OCI-LY3 (cell line): ENCODE data around the gene BAZ1A.

ENCODE experiments used
- H2AFZ ChIP-seq: fragments of 200-600, 300-600 bp; shearing (Covaris generic); 2 replicates; pipeline ENCODE4 v1.6.0; 2014; ENCODE audit warnings: antibody characterized with exemption, low read depth, low read length
- H3K27ac ChIP-seq: fragments of 200-600, 300-600 bp; sonication (generic); 2 replicates; pipeline ENCODE4 v1.5.1; 2014; ENCODE audit warnings: mild to moderate bottlenecking, low read length, moderate library complexity, mixed read lengths
- H3K27me3 ChIP-seq: fragments of 200-600, 300-600 bp; sonication (generic); 2 replicates; pipeline ENCODE4 v1.6.1; 2014; ENCODE audit warnings: low read depth, low read length, mixed read lengths
- H3K36me3 ChIP-seq: fragments of 200-600, 300-600 bp; sonication (generic); replicated peaks from 2 replicates; pipeline ENCODE3; 2014; ENCODE audit warnings: low read depth, low read length, mixed read lengths
- H3K4me1 ChIP-seq: fragments of 300-600, 200-600 bp; sonication (generic); 2 replicates; pipeline ENCODE4 v1.6.1; 2014; ENCODE audit warnings: low read length, mixed read lengths
- H3K4me2 ChIP-seq: fragments of 200-600, 300-600 bp; sonication (generic); 2 replicates; pipeline ENCODE4 v1.6.1; 2014; ENCODE audit warnings: low read length, mixed read lengths
- H3K4me3 ChIP-seq: fragments of 300-600, 200-600 bp; sonication (generic); 2 replicates; pipeline ENCODE4 v1.5.1; 2014; ENCODE audit warnings: antibody characterized with exemption, mild to moderate bottlenecking, low read length, moderate library complexity
- H3K79me2 ChIP-seq: fragments of 300-600, 200-600 bp; shearing (Covaris generic); 2 replicates; pipeline ENCODE4 v1.6.1; 2014; ENCODE audit warnings: mild to moderate bottlenecking, low read length, mixed read lengths
- H3K9ac ChIP-seq: fragments of 300-600, 200-600 bp; shearing (Covaris generic); 2 replicates; pipeline ENCODE4 v1.6.0; 2014; ENCODE audit warnings: mild to moderate bottlenecking, low read length, moderate library complexity
- H3K9me3 ChIP-seq: fragments of 200-600, 300-600 bp; shearing (Covaris generic); 2 replicates; pipeline ENCODE4 v1.6.1; 2014; ENCODE audit warnings: low read length, mixed read lengths; ENCODE audit not compliant: insufficient read depth
- H4K20me1 ChIP-seq: fragments of 200-600, 300-600 bp; sonication (generic); 2 replicates; pipeline ENCODE4 v1.6.1; 2016; ENCODE audit warnings: low read length, mixed read lengths; ENCODE audit not compliant: insufficient read depth
- CTCF ChIP-seq: fragments of 200-600, 300-600 bp; sonication (generic); IDR thresholded peaks from 2 replicates; pipeline ENCODE4 v1.5.1; 2014; ENCODE audit warnings: antibody characterized with exemption, low read length, low read depth
- EZH2phosphoT487 ChIP-seq: fragments of 200-600 bp; shearing (Covaris generic); IDR thresholded peaks from 2 replicates; pipeline ENCODE4 v1.6.1; 2018; ENCODE audit warnings: antibody characterized with exemption, mixed run types, low read depth

The BAZ1A gene

GRCh38 chr14:34755215-34755614 lies 119.9 kb downstream of the BAZ1A start:
- peaks cover 22% of the 10 kb centered on the region for H3K36me3 ChIP-seq
- no peak overlapping the region for H3K4me2 ChIP-seq
- TF ChIP-seq EZH2phosphoT487 = no peak
- TF ChIP-seq CTCF = no peak
- H3K4me3 ChIP-seq = no peak overlapping the region
- H4K20me1 ChIP-seq = no peaks in the 10 kb centered on the region
- H3K4me1 ChIP-seq = no peaks in the 10 kb centered on the region
- no peak overlapping the region for H3K27ac ChIP-seq
- H3K9ac ChIP-seq = no peak overlapping the region
- H3K9me3 ChIP-seq = no peaks in the 10 kb centered on the region
- H3K27me3 ChIP-seq = no peaks in the 10 kb centered on the region
- no peaks in the 10 kb centered on the region for H3K79me2 ChIP-seq
- no peak overlapping the region for H2AFZ ChIP-seq

- H3K9ac ChIP-seq = no peak overlapping the region
- H3K4me2 ChIP-seq = no peak overlapping the region
- no peaks in the 10 kb centered on the region for H4K20me1 ChIP-seq
- H3K9me3 ChIP-seq = no peaks in the 10 kb centered on the region
- H3K4me3 ChIP-seq = no peak overlapping the region
- peaks cover 19% of the 10 kb centered on the region for H3K36me3 ChIP-seq
- H3K79me2 ChIP-seq = no peaks in the 10 kb centered on the region
- no peak overlapping the region for H3K27ac ChIP-seq
- no peak overlapping the region for H2AFZ ChIP-seq
- no peak for TF ChIP-seq CTCF
- TF ChIP-seq EZH2phosphoT487 = no peak
- no peaks in the 10 kb centered on the region for H3K4me1 ChIP-seq
- H3K27me3 ChIP-seq = no peaks in the 10 kb centered on the region
Measured at GRCh38 chr14:34754687-34755086, 120.5 kb downstream of the BAZ1A start.

GRCh38 chr14:34750670-34751069 lies 124.5 kb downstream of the BAZ1A start:
- peaks cover 15% of the 10 kb centered on the region for H3K36me3 ChIP-seq

GRCh38 chr14:34750233-34750632 lies 124.9 kb downstream of the BAZ1A start:
- H3K4me2 ChIP-seq = no peak overlapping the region
- H4K20me1 ChIP-seq = no peaks in the 10 kb centered on the region
- H3K36me3 ChIP-seq = peaks cover 15% of the 10 kb centered on the region
- H2AFZ ChIP-seq = no peak overlapping the region
- H3K9ac ChIP-seq = no peak overlapping the region
- no peaks in the 10 kb centered on the region for H3K79me2 ChIP-seq
- H3K4me3 ChIP-seq = no peak overlapping the region
- no peaks in the 10 kb centered on the region for H3K27me3 ChIP-seq
- no peak for TF ChIP-seq EZH2phosphoT487
- no peak for TF ChIP-seq CTCF
- H3K27ac ChIP-seq = no peak overlapping the region
- no peaks in the 10 kb centered on the region for H3K9me3 ChIP-seq
- H3K4me1 ChIP-seq = no peaks in the 10 kb centered on the region

More at GRCh38 chr14:34750670-34751069, 124.5 kb downstream of the BAZ1A start:
- Histone ChIP-seq H4K20me1 (no peaks in the 10 kb centered on the region), H2AFZ (no peak overlapping the region), H3K27me3 (no peaks in the 10 kb centered on the region), H3K79me2 (no peaks in the 10 kb centered on the region), H3K27ac (no peak overlapping the region), H3K4me2 (no peak overlapping the region), H3K4me1 (no peaks in the 10 kb centered on the region), H3K9me3 (no peaks in the 10 kb centered on the region), H3K9ac (no peak overlapping the region), H3K4me3 (no peak overlapping the region)
- no peak for TF ChIP-seq EZH2phosphoT487
- no peak for TF ChIP-seq CTCF
